Lower lobe of right lung (tissue), 2 donors: ENCODE data around the gene SLFN12L. TPM values are rescaled to one million over a fixed set of nuclear protein-coding genes. Genes with fewer than 3 reads are reported as not detected.

ENCODE experiments used
- ATAC-seq, 2 donors: fragments of 200-7000 bp; cut with Tn5 transposase; one replicate each; pipeline ENCODE4 v1.9.1; 2020 to 2022; ENCODE audit warnings: mild to moderate bottlenecking in 2 of 2, moderate library complexity in 2 of 2
- DNase-seq: peaks from one replicate; pipeline ENCODE4 v3.0.0-alpha.2; 2020
- H3K27ac ChIP-seq: fragments of 200-600 bp; one replicate; pipeline ENCODE4 v1.8.0; 2022
- H3K27me3 ChIP-seq: fragments of 200-600 bp; one replicate; pipeline ENCODE4 v1.8.0; 2022; ENCODE audit warnings: low read depth
- H3K36me3 ChIP-seq: fragments of 200-600 bp; one replicate; pipeline ENCODE4 v1.8.0; 2022; ENCODE audit warnings: mild to moderate bottlenecking
- H3K4me1 ChIP-seq: fragments of 200-600 bp; one replicate; pipeline ENCODE4 v1.8.0; 2022
- H3K4me3 ChIP-seq: fragments of 200-600 bp; one replicate; pipeline ENCODE4 v1.8.0; 2022; ENCODE audit warnings: mild to moderate bottlenecking
- H3K9me3 ChIP-seq: fragments of 200-600 bp; one replicate; pipeline ENCODE4 v1.8.0; 2022
- intact Hi-C: fragments of 100-400 bp; cut with DNase I; formaldehyde crosslinking; loops from one replicate; pipeline ENCODE4 v1.11.0; 2022
- total RNA-seq: library from RNA; stranded (reverse); fragmentation: NEBNext Ultra II Directional; extraction: Animal tissue kit (Norgen Biotek cat#: 25700); gene quantifications from one replicate; pipeline ENCODE4 v1.2.1, GENCODE V29; 2021
- TF ChIP-seq, protein P1 (sequence below): fragments of 200-600 bp; IDR thresholded peaks from one replicate; pipeline ENCODE4 v1.8.0; 2022; ENCODE audit warnings: antibody characterized with exemption, mild to moderate bottlenecking
- donor health status: DM: no; HTN: yes; CAD: no; lungs with severe emphysema.

The SLFN12L gene
- total RNA-seq, 1 donor from 2014 or later = 4.0 TPM

DNA sequence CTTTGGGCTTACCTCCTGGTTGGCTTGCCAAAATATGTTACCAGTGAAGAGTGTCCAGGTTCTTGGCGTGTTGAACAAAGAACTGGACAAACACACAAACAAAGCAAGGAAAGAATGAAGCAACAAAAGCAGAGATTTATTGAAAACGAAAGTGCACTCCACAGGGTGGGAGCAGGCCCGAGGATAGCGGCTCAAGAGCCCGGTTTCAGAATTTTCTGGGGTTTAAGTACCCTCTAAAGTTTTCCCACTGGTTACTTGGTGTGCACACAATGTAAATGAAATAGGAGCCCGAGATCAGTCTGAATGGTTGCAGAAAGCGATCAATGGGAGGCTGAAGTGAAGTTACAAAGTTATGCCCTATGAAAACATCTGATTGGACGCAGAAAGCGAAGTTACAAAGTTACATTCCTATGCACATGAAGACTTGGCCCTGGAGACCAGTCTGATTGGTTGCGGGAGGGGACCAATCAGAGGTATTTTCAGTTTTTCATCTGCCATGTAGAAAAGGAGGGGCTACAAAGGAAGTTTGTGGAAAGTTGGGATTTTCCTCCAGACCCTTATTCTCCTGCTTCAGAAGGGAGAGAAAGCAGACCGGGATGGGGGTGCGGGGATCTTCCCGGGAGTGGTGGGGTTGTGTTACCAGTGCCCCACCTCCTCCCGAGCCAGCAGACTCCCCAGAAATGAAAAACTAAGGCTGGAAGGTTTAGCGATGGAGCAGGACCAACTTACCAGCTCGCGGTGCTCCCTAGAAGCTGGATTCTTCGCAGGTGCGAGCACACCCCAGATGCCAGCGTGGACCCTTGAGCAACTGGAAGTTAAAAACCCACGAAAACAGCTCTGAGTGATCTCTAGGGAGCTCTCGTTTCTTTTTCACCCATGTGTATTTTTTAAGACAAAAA, 105.1 kb downstream of the SLFN12L start, which contains the start of gene SLFN12:
TSS of gene SLFN12 (minus strand) at position 325 of the 899 bp plus-strand sequence. CDS start 9,472 bp downstream, outside the sequence.
- H3K36me3 ChIP-seq = no peaks in the 10 kb centered on the region
- ATAC-seq = peak; percentile 92 to 95
- peak within 1 kb of the TSS; percentile 67 for H3K4me3 ChIP-seq
- H3K27ac ChIP-seq = peak within 1 kb of the TSS; percentile 84
- peak; percentile 62 for DNase-seq
- peaks cover 24% of the 10 kb centered on the region for H3K4me1 ChIP-seq
- H3K9me3 ChIP-seq = no peaks in the 10 kb centered on the region
- no peaks in the 10 kb centered on the region for H3K27me3 ChIP-seq
- intact Hi-C loops = no loop called here
- TF ChIP-seq, protein P1, sequence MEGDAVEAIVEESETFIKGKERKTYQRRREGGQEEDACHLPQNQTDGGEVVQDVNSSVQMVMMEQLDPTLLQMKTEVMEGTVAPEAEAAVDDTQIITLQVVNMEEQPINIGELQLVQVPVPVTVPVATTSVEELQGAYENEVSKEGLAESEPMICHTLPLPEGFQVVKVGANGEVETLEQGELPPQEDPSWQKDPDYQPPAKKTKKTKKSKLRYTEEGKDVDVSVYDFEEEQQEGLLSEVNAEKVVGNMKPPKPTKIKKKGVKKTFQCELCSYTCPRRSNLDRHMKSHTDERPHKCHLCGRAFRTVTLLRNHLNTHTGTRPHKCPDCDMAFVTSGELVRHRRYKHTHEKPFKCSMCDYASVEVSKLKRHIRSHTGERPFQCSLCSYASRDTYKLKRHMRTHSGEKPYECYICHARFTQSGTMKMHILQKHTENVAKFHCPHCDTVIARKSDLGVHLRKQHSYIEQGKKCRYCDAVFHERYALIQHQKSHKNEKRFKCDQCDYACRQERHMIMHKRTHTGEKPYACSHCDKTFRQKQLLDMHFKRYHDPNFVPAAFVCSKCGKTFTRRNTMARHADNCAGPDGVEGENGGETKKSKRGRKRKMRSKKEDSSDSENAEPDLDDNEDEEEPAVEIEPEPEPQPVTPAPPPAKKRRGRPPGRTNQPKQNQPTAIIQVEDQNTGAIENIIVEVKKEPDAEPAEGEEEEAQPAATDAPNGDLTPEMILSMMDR = no peak

GRCh38 chr17:35429702-35430101, 107.8 kb downstream of the SLFN12L start:
- H3K27me3 ChIP-seq = no peaks in the 10 kb centered on the region
- H3K4me3 ChIP-seq = no peak overlapping the region
- TF ChIP-seq, protein P1 = no peak
- intact Hi-C loops = no loop called here
- ATAC-seq (no peak), DNase-seq (no peak)
- H3K27ac ChIP-seq = no peak overlapping the region
- no peaks in the 10 kb centered on the region for H3K36me3 ChIP-seq
- H3K4me1 ChIP-seq = peaks cover 24% of the 10 kb centered on the region
- no peaks in the 10 kb centered on the region for H3K9me3 ChIP-seq

DNA sequence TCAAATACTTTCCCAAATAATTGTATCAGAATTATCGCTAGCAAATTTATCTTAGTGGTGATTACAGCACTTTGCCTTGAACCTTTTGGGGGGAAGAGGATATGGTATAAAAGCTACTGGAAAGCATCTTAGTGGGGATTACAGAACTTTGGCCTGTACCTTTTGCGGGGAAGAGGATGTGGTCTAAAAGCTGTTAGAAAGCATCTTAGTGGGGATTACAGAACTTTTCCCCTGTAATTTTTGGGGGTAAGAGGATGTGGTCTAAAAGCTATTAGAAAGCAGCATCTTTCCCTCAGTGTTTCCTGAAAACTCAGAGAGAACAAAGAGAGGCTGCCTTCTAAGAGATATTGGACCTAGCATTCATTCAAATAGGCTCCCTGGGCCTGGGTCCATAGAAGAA, 109.2 kb downstream of the SLFN12L start:
- intact Hi-C loops = no loop called here
- no peaks in the 10 kb centered on the region for H3K36me3 ChIP-seq
- ATAC-seq = no peak
- no peaks in the 10 kb centered on the region for H3K27me3 ChIP-seq
- H3K4me3 ChIP-seq = no peak overlapping the region
- H3K9me3 ChIP-seq = no peaks in the 10 kb centered on the region
- no peak overlapping the region for H3K27ac ChIP-seq
- DNase-seq = no peak
- H3K4me1 ChIP-seq = peaks cover 16% of the 10 kb centered on the region
- TF ChIP-seq, protein P1 = no peak

- H3K9me3 ChIP-seq = no peaks in the 10 kb centered on the region
- no peak overlapping the region for H3K27ac ChIP-seq
- H3K36me3 ChIP-seq = peaks cover 12% of the 10 kb centered on the region
- no peaks in the 10 kb centered on the region for H3K27me3 ChIP-seq
- DNase-seq = no peak
- no peak for ATAC-seq
- H3K4me1 ChIP-seq = no peaks in the 10 kb centered on the region
- intact Hi-C loops = no loop called here
- TF ChIP-seq, protein P1 = no peak
- no peak overlapping the region for H3K4me3 ChIP-seq
Measured at GRCh38 chr17:35423761-35424160, 113.7 kb downstream of the SLFN12L start.

Other genes with a start within 250 kb of the SLFN12L start
- 118 TPM for gene SLFN11, start 164.1 kb downstream of the SLFN12L start, total RNA-seq
- gene SLFN12, start 105.2 kb downstream of the SLFN12L start, total RNA-seq = 16.7 TPM
- gene SLFN13, start 88.9 kb downstream of the SLFN12L start, total RNA-seq = 27.1 TPM
- 0.59 TPM for gene SLFN14, start 23.1 kb upstream of the SLFN12L start, total RNA-seq
- gene PEX12, start 40.9 kb upstream of the SLFN12L start, total RNA-seq = 7.0 TPM
- gene AP2B1, start 49.6 kb upstream of the SLFN12L start, total RNA-seq = 145 TPM
- 1.9 TPM for gene RASL10B, start 194.0 kb upstream of the SLFN12L start, total RNA-seq
- 3.1 TPM for gene GAS2L2, start 215.6 kb upstream of the SLFN12L start, total RNA-seq
- not detected for gene C17orf50, start 223.2 kb upstream of the SLFN12L start, total RNA-seq